Uterus (tissue), 2 donors: Measurements from ENCODE around the gene SPI1.

Experiments used
- POLR2A ChIP-seq, 2 donors: fragments of 450-650 bp; IDR thresholded peaks; one replicate each; pipeline ENCODE4 v1.6.1; 2016; ENCODE audit warnings: antibody characterized with exemption in 2 of 2, mild to moderate bottlenecking in 1 of 2, moderate library complexity in 1 of 2
- TF ChIP-seq, protein P1 (sequence below), 4 experiments: fragments of 200-600 bp in 2 of 4; fragments of 450-650 bp in 2 of 4; sonication (generic) in 2 of 4; IDR thresholded peaks; one replicate each; pipeline ENCODE4 v1.5.1; 2016 to 2019; ENCODE audit warnings: antibody characterized with exemption in 4 of 4, mild to moderate bottlenecking in 2 of 4, moderate library complexity in 1 of 4

DNA sequence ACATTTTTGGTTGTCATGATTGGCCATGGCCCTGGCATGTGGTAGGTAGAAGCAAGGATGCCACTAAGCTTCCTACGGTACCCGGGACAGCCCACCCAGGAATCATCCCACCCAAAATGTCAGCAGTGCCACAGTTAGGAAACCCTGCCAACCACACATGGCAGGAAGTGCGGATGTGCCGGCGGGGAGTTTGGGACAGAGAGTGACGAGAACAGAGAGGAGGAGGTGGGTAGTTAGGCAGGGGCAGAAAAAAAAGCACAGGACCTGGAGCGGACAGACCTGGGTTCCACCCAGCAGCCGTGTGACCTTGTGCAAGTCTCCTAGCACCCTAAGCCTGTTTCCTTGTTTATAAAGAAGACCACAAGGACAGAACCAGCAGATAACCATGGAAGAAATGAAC lies 3.3 kb downstream of the SPI1 start:
- TF ChIP-seq, protein P1, sequence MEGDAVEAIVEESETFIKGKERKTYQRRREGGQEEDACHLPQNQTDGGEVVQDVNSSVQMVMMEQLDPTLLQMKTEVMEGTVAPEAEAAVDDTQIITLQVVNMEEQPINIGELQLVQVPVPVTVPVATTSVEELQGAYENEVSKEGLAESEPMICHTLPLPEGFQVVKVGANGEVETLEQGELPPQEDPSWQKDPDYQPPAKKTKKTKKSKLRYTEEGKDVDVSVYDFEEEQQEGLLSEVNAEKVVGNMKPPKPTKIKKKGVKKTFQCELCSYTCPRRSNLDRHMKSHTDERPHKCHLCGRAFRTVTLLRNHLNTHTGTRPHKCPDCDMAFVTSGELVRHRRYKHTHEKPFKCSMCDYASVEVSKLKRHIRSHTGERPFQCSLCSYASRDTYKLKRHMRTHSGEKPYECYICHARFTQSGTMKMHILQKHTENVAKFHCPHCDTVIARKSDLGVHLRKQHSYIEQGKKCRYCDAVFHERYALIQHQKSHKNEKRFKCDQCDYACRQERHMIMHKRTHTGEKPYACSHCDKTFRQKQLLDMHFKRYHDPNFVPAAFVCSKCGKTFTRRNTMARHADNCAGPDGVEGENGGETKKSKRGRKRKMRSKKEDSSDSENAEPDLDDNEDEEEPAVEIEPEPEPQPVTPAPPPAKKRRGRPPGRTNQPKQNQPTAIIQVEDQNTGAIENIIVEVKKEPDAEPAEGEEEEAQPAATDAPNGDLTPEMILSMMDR (IDR thresholded peaks at IDR 0.05), result no peak
- TF ChIP-seq POLR2A (IDR thresholded peaks at IDR 0.05), result no peak
